Stromal cell of bone marrow (primary cell): ENCODE measurements around the gene TRIP4.
"Not testable (repeated sequence)": the region's sequence is repeated elsewhere in the genome, so short reads cannot be mapped to it uniquely, and the experiment has no call there.

Experiments used
- DNase-seq: peaks from one replicate; pipeline ENCODE4 v3.0.0-alpha.2; 2012; ENCODE audit warnings: low read depth

The TRIP4 gene

GRCh38 chr15:64490598-64491259 is 103.1 kb downstream of the TRIP4 start:
- no peak for DNase-seq

GRCh38 chr15:64493641-64494040 is 106.0 kb downstream of the TRIP4 start:
- no peak for DNase-seq

GRCh38 chr15:64495968-64496367 is 108.3 kb downstream of the TRIP4 start:
- not testable (repeated sequence) for DNase-seq

- no peak for DNase-seq
These were observed 113.2 kb downstream of the TRIP4 start for GRCh38 chr15:64500695-64501395.

- DNase-seq, result no peak
These were observed 113.7 kb downstream of the TRIP4 start for GRCh38 chr15:64501396-64501715.

- DNase-seq, result no peak
These were observed 114.5 kb downstream of the TRIP4 start for GRCh38 chr15:64502151-64502550.

GRCh38 chr15:64502551-64502950 is 114.9 kb downstream of the TRIP4 start:
- no peak for DNase-seq

GRCh38 chr15:64503197-64503596 is 115.6 kb downstream of the TRIP4 start:
- no peak for DNase-seq

GRCh38 chr15:64503640-64504039 is 116.0 kb downstream of the TRIP4 start:
- DNase-seq, result no peak
